ENCODE results near the gene RPL35.
"Not testable (repeated sequence)": the region's sequence is repeated elsewhere in the genome, so short reads cannot be mapped to it uniquely, and the experiment has no call there.

- TF ChIP-seq CTCF (IDR thresholded peaks at IDR 0.05); POLR2AphosphoS5 (IDR thresholded peaks at IDR 0.05); EP300 (IDR thresholded peaks at IDR 0.05); POLR2A (IDR thresholded peaks at IDR 0.05; ENCODE audit: low read depth): not testable (repeated sequence)
Measured at GRCh38 chr9:124838567-124839275, 23.0 kb downstream of the RPL35 start.
